HepG2 (cell line): ENCODE measurements around the gene FAM210A. TPM values are rescaled to one million over a fixed set of nuclear protein-coding genes. Genes with fewer than 3 reads are reported as not detected.
"Not testable (repeated sequence)": the region's sequence is repeated elsewhere in the genome, so short reads cannot be mapped to it uniquely, and the experiment has no call there.

Experiments
- ATAC-seq: fragments of 200-7000 bp; cut with Tn5 transposase; 3 replicates; pipeline ENCODE4 v1.9.1; 2020; ENCODE audit warnings: mild to moderate bottlenecking, moderate library complexity
- BruUV-seq: library from RNA; stranded (reverse); fragments of 400-500 nt; replicated peaks from 2 replicates; lab custom pipeline; 2021; lab: Mats Ljungman, UMichigan
- CTCF ChIA-PET: fragments of 300-600 bp; formaldehyde crosslinking; extraction: SDS; loops from one replicate; lab custom pipeline; 2021; ENCODE audit warnings: low total read pairs, inconsistent platforms, low intra/inter-chr PET ratio; lab: Yijun Ruan, JAX
- POLR2A ChIA-PET: fragments of 350-600 bp; sonication (Branson Sonifier 250); formaldehyde crosslinking; loops from one replicate; lab custom pipeline; 2020; ENCODE audit warnings: antibody characterized with exemption, inconsistent platforms; lab: Yijun Ruan, JAX
- DNase-seq: peaks from one replicate; pipeline ENCODE4 v3.0.0-alpha.2; 2015; ENCODE audit warnings: low spot score
- FAIRE-seq: peaks from 3 replicates; lab custom pipeline; 2011; peaks lifted over from hg19 to GRCh38; lab: Jason Lieb, UNC
- H2AFZ ChIP-seq: one replicate; pipeline ENCODE4 v1.6.1; 2011; ENCODE audit warnings: low read length, inconsistent platforms
- H3K27ac ChIP-seq: fragments of 300-600 bp; 3 replicates; pipeline ENCODE4 v1.8.0; 2011; ENCODE audit warnings: mixed run types, mild to moderate bottlenecking, mixed read lengths, low read length, inconsistent platforms; ENCODE audit not compliant: insufficient read depth; ENCODE audit errors: extremely low read length
- H3K27me3 ChIP-seq, 2 experiments: fragments of 200-600 bp in 1 of 2; 2 replicates in 1 of 2; 3 replicates in 1 of 2; pipeline versions ENCODE4 v1.6.0 to v1.8.0; 2011; ENCODE audit warnings: low read length in 2 of 2, mild to moderate bottlenecking in 2 of 2, moderate library complexity in 2 of 2, inconsistent platforms in 1 of 2; ENCODE audit not compliant: insufficient read depth in 2 of 2, control insufficient read depth in 1 of 2
- H3K36me3 ChIP-seq, 2 experiments: fragments of 200-600 bp in 1 of 2; replicated peaks in 1 of 2; 2 replicates in 1 of 2; 3 replicates in 1 of 2; pipeline versions ENCODE4 v1.5.1 to v1.8.0; 2011; ENCODE audit warnings: low read length in 2 of 2, inconsistent platforms in 1 of 2; ENCODE audit not compliant: insufficient read depth in 2 of 2, control insufficient read depth in 1 of 2
- H3K4me1 ChIP-seq: 2 replicates; pipeline ENCODE4 v1.5.1; 2012; ENCODE audit warnings: low read length, inconsistent platforms; ENCODE audit not compliant: insufficient read depth
- H3K4me2 ChIP-seq: 2 replicates; pipeline ENCODE4 v1.6.0; 2011; ENCODE audit warnings: low read depth, low read length, inconsistent platforms
- H3K4me3 ChIP-seq, 3 experiments: fragments of 200-600 bp in 1 of 3; sonication (generic), shearing (Covaris generic) in 1 of 3; replicated peaks in 1 of 3; 2 replicates each; pipeline ENCODE4 v1.5.1; 2011 to 2016; ENCODE audit warnings: low read length in 3 of 3, inconsistent platforms in 2 of 3, low read depth in 2 of 3, mild to moderate bottlenecking in 2 of 3, control low read depth in 1 of 3, mixed read lengths in 1 of 3; ENCODE audit not compliant: insufficient read depth in 1 of 3
- H3K79me2 ChIP-seq: one replicate; pipeline ENCODE4 v1.6.1; 2011; ENCODE audit warnings: low read length, inconsistent platforms; ENCODE audit not compliant: insufficient read depth
- H3K9ac ChIP-seq: 2 replicates; pipeline ENCODE4 v1.6.0; 2011; ENCODE audit warnings: mild to moderate bottlenecking, low read depth, low read length, inconsistent platforms; ENCODE audit not compliant: insufficient read depth
- H3K9me3 ChIP-seq: 2 replicates; pipeline ENCODE4 v1.5.1; 2012; ENCODE audit warnings: mild to moderate bottlenecking, low read length
- H4K20me1 ChIP-seq: 2 replicates; pipeline ENCODE4 v1.6.0; 2011; ENCODE audit warnings: inconsistent platforms, mild to moderate bottlenecking, low read length, moderate library complexity; ENCODE audit not compliant: insufficient read depth
- ARHGAP35 ChIP-seq: sonication (generic); formaldehyde crosslinking; IDR thresholded peaks from 2 replicates; pipeline ENCODE4 v1.9.0; 2022; ENCODE audit warnings: mild to moderate bottlenecking, inconsistent platforms, moderate library complexity, missing genetic modification reagents, borderline replicate concordance
- SMC3 ChIP-seq: IDR thresholded peaks from 2 replicates; pipeline ENCODE4 v1.6.1; 2011; ENCODE audit warnings: low read length, improper control_type of control experiment
- ZBTB33 ChIP-seq: sonication (generic); formaldehyde crosslinking; IDR thresholded peaks from 2 replicates; pipeline ENCODE4 v1.4.0; 2020; ENCODE audit warnings: missing genetic modification reagents
- WGBS: methylation state at CpG from one replicate; pipeline ENCODE4 v1.1.6; 2017; ENCODE audit warnings: low lambda C conversion rate; 5-methylcytosine and 5-hydroxymethylcytosine counted together
- in situ Hi-C: cut with HindIII; loops from 2 replicates; pipeline ENCODE4 v1.10.0; 2017; ENCODE audit warnings: low pct_unique_long_range_greater_than_20kb; ENCODE audit not compliant: extremely low pct_ligation_motif_present
- intact Hi-C: fragments of 100-400 bp; cut with micrococcal nuclease; formaldehyde crosslinking; loops from one replicate; pipeline ENCODE4 v1.10.0; 2022; ENCODE audit not compliant: unreplicated experiment
- polyA plus RNA-seq, 8 experiments: library from polyadenylated mRNA; depleted of rRNA in 3 of 8; stranded (reverse) in 7 of 8; unstranded in 1 of 8; fragments of >200 nt; fragmentation: Illumina TruSeq in 4 of 8; extraction: Trizol in 4 of 8; gene quantifications; 2 replicates each; pipeline versions ENCODE4 v1.2.1 to v1.2.3, GENCODE V29; 2011 to 2016; ENCODE audit warnings: low read depth in 4 of 8, missing spikeins in 1 of 8, mixed read lengths in 1 of 8; ENCODE audit not compliant: insufficient read depth in 1 of 8
- total RNA-seq, 5 experiments: library from RNA; depleted of rRNA; stranded (reverse); fragments of >200 nt; fragmentation: Illumina TruSeq; extraction: Trizol; gene quantifications; 2 replicates each; pipeline ENCODE4 v1.2.3, GENCODE V29; 2016; ENCODE audit warnings: low read depth in 1 of 5
- TF ChIP-seq, protein P1 (sequence below): sonication (generic); formaldehyde crosslinking; IDR thresholded peaks from 2 replicates; pipeline ENCODE4 v1.5.0; 2020; ENCODE audit warnings: mild to moderate bottlenecking, missing genetic modification reagents, moderate library complexity

FAM210A gene
- total and polyA plus RNA-seq, 2 of the 13 experiments (the other 11 are each of a cell fraction or from before 2014, with no cell fraction given): 33.2 to 37.5 TPM

GRCh38 chr18:13680612-13681011 is 45.7 kb downstream of the FAM210A start (continued):
- TF ChIP-seq ZBTB33 (CRISPR knock-in tag) (peak; percentile 58; the same call in 1 of the 2 replicates), ARHGAP35 (CRISPR knock-in tag) (no peak), SMC3 (peak; percentile 28; the same call in 1 of the 2 replicates)
- TF ChIP-seq, protein P1, sequence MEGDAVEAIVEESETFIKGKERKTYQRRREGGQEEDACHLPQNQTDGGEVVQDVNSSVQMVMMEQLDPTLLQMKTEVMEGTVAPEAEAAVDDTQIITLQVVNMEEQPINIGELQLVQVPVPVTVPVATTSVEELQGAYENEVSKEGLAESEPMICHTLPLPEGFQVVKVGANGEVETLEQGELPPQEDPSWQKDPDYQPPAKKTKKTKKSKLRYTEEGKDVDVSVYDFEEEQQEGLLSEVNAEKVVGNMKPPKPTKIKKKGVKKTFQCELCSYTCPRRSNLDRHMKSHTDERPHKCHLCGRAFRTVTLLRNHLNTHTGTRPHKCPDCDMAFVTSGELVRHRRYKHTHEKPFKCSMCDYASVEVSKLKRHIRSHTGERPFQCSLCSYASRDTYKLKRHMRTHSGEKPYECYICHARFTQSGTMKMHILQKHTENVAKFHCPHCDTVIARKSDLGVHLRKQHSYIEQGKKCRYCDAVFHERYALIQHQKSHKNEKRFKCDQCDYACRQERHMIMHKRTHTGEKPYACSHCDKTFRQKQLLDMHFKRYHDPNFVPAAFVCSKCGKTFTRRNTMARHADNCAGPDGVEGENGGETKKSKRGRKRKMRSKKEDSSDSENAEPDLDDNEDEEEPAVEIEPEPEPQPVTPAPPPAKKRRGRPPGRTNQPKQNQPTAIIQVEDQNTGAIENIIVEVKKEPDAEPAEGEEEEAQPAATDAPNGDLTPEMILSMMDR: peak; percentile 55

GRCh38 chr18:13677350-13677749 is 49.0 kb downstream of the FAM210A start:
- H4K20me1 ChIP-seq, H3K9me3 ChIP-seq, in situ Hi-C loops, H3K27me3 ChIP-seq, BruUV-seq, POLR2A ChIA-PET, H2AFZ ChIP-seq, ATAC-seq, H3K4me1 ChIP-seq, H3K27ac ChIP-seq, H3K9ac ChIP-seq, FAIRE-seq, CTCF ChIA-PET, H3K4me2 ChIP-seq, H3K4me3 ChIP-seq, intact Hi-C loops, DNase-seq, H3K36me3 ChIP-seq: not testable (repeated sequence)
- H3K79me2 ChIP-seq: peaks cover 26% of the 10 kb centered on the region
- 96% methylated on average over 11 of the region's 13 CpGs for WGBS
